Activated naive CD4-positive, alpha-beta T cell treated with anti-CD3 and anti-CD28 coated beads, Interleukin-2, amount 50 U/mL, for 16 hours (primary cell): ENCODE results near the gene VRK2.
"Not testable (repeated sequence)": the region's sequence is repeated elsewhere in the genome, so short reads cannot be mapped to it uniquely, and the experiment has no call there.

Experiments used
- DNase-seq: peaks from one replicate; pipeline ENCODE4 v3.0.0-alpha.2; 2020

VRK2 gene

GRCh38 chr2:58055033-58055786, 8.6 kb downstream of the VRK2 start:
- DNase-seq: no peak

GRCh38 chr2:58056192-58056916, 9.7 kb downstream of the VRK2 start:
- no peak for DNase-seq

DNA sequence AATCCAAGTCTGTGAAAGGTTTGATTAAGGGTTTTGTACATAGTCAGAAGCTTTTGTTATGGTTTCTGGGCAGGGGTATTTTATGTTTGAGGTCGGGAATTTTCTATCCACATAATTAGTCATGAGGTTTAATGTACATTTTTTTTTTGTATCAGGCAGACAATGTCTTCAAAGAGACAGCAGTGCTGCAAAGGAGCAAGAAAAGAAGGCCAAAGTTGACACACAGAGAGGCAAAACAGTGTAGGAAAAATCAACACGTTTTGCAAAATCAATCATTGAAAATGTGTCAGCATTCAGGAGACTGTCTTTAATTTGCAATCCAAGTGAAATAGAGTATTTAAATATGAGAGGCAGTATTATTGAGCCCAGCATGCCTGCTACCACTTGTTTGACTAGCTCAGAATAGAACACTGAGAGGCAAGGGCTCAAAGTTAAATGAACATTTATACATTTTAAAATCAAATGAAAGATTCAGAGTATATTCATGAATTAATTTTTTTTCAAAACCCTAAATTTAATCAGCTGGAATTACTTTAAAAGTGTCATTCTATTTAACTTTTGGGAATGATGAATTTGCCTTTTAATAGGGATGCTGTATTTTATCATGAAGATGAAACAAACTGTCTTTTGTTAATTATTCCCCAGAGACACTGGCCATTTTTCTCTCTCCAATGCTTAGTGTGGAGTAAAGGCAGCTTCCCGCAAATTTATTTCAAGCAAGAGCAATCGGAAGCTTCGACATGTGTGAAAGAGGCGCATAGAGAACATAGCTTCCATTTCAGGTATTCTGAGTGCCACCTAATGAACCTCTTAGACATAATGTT, 11.3 kb downstream of the VRK2 start:
- no peak for DNase-seq

DNA sequence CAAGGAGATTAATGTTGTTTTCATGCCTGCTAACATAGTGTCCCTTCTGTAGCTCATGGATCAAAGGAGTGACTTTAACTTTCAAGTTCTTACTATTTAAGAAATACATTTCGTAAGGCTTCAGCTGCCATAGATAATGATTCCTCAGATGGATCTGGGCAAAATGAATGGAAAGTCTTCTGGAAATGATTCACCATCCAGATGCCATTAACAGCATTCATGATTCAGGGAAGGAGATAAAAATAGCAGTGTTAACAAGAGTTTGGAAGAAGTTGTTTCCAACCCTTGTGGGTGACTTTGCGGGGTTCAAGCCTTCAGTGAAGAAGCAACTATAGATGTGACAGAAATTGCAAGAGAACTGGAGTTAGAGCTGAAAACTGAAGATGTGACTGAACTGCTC, 17.0 kb downstream of the VRK2 start:
- DNase-seq: no peak

GRCh38 chr2:58064086-58064485, 17.5 kb downstream of the VRK2 start:
- no peak for DNase-seq

- DNase-seq: no peak
Measured at GRCh38 chr2:58065248-58065647, 18.6 kb downstream of the VRK2 start.

DNA sequence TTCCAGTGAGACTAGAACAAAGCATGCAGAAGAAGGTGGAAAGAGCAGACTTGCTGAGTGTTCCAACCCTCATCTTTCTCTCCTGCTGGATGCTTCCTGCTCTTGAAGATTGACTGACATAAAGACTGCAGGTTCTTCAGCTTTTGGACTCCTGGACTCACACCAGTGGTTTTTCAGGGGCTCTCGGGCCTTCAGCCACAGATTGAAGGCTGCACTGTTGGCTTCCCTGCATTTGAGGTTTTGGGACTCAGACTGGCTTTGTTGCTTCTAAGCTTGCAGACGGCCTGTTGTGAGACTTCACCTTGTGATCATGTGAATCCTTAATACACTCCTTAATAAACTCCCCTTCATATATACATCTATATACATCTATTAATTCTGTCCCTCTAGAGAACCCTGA, 20.4 kb downstream of the VRK2 start:
- no peak for DNase-seq

DNA sequence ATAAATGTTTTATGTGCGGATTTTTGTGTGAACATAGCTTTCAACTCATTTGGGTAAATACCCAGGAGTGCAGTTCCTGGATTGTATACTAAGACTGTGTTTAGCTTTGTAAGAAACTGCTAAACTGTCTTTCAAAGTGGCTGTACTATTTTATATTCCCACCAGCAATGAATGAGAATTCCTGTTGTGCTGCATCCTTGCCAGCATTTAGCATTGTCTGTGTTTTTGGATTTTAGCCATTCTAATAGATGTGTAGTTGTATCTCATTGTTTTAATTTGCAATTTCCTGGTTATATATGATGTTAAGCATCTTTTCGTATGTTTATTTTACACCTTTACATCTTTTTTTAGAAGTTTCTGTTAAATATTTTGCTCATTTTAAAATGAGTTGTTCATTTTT, 24.2 kb downstream of the VRK2 start:
- no peak for DNase-seq

- no peak for DNase-seq
Measured at GRCh38 chr2:58072102-58072501, 25.5 kb downstream of the VRK2 start.

DNA sequence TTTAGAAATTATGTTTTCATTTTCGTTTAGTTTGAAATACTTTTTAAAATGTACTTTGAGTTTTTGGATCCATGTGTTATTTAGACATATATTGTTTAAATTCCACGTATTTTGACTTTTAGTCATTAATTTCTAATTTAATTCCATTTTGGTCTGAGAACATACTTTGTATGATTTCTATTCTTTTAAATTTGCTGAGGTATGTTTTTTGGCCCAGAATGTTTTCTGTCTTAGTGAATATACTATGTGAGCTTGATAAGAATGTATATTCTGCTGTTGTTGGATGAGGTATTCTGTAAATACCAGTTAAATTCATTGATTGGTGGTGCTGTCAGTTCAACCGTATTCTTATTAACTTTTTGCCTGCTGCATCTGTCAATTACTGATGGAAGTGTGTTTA, 26.4 kb downstream of the VRK2 start:
- DNase-seq: no peak

DNA sequence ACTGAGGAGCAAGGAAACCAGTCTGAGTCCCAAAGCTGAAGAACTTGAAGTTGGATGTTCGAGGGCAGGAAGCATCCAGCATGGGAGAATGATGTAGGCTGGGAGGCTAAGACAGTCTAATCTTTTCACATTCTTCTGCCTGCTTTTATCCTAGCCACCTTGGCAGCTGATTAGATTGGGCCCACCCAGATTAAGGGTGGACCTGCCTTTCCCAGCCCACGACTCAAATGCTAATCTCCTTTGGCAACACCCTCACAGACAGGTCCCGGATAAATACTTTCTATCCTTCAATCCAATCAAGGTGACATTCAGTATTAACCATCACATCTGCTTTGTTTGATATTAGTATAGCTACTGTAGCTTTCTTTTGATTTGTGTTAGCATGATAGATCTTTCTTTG, 27.1 kb downstream of the VRK2 start:
- DNase-seq: no peak

GRCh38 chr2:58081000-58081399, 34.4 kb downstream of the VRK2 start:
- no peak for DNase-seq

- no peak for DNase-seq
Measured at GRCh38 chr2:58089081-58089480, 42.5 kb downstream of the VRK2 start.

GRCh38 chr2:58092772-58093171, 46.2 kb downstream of the VRK2 start:
- not testable (repeated sequence) for DNase-seq

DNA sequence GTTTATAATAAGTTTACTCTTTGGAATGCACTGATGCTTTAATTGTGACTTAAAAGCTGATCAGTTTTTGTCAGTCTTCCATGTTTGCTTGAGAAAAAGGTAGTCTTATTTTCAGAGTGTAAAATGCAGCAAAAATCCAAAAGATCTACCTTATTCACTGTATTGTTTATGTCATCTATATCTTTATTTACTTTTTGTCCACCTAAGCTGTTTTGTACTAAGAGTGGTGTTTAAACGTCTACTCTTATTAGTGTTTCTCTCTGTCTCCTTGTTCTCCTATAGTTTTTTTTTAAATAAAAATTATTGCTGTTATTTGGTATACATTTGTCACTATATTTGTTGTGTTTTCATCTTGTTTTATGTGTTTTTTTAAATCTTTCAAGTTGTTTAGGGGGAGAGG, 50.4 kb downstream of the VRK2 start:
- DNase-seq: no peak

DNA sequence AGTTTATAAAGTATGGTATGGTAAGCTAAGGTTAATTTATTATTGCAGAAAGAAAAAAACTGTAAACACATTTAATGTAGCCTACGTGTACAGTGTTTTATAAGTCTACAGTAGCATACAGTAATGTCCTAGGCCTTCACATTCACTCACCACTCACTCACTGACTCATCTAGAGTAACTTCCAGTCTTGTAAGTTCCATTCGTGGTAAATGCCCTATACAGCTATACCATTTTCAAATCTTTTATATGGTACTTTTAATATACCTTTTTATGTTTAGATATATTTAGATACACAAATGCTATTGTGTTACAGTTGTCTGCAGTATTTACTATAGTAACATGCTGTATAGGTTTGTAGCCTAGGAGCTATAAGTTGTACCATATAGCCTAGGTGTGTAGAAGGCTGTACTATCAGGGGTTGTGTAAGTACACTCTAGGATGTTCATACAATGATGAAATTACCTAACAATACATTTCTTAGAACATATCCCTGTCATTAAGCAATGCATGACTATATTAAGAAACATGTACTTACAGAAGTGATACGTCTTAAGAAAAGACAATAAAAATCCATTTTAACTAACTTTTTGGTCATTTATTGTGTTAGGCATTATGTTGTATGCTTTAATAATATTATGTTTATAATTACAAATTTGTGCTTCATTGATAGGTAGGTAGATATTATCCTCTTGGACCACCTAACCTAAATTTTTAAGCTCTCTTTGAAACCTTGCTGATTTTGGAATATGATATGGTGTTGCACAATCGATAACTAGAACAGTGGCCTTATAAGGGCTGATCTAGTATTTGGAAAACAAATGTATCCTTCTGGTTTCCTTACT, 51.9 kb downstream of the VRK2 start:
- DNase-seq: no peak

GRCh38 chr2:58099096-58099769, 52.6 kb downstream of the VRK2 start:
- DNase-seq: no peak

GRCh38 chr2:58101500-58101899, 54.9 kb downstream of the VRK2 start:
- no peak for DNase-seq

- no peak for DNase-seq
Measured at GRCh38 chr2:58106896-58107295, 60.3 kb downstream of the VRK2 start.

DNA sequence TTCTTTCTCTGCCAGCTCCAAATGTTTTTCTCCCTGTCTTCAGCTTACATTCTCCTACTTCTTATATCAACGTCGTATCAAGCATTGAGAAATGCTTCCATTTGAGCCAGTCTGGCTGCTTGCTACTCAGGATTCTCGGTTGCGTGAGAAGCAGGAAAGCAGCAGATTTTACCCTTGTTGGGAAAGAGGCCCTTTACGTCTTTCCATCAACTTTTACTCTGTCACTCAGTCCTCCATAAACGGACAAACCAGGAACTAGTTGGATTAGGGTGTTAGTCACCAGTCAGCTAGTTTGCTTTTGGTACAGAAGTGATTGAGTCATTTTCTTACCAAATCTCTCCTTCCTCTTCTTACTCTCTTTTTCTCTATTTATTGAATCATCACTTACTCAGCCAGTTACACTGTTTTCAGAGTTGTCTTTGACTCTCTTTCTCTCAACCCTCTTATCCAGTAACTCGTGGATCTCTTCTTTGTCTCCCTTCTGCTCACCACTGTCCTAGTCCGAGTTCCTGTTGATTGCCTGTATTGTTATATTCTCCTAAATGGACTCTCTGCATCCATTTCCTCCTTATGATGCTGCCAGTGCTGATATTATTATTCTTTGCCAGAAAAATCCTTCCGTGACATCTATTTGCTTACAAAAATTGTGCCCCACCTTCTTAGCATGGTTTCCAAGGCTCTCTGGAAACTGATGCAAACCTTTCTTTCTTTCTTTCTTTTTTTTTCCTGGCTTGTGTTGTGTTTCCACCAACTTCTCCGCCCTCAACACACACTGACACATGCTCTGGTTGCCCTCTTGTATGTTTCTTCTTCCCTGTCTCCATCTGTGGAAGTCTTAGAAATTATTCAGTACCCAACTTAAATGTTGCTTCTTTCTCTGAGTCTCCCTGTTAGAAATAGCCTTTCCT, 61.5 kb downstream of the VRK2 start:
- DNase-seq: no peak

- DNase-seq: no peak
Measured at GRCh38 chr2:58109481-58109880, 62.9 kb downstream of the VRK2 start.
